GM21529 (cell line): ENCODE data around the gene NT5C1B.
A peak's percentile ranks its signal among the peaks of the same experiment; 100 is the strongest.
"Not testable (repeated sequence)": the region's sequence is repeated elsewhere in the genome, so short reads cannot be mapped to it uniquely, and the experiment has no call there.

Source experiments
- ATAC-seq: cut with Tn5 transposase; IDR thresholded peaks from one replicate; pipeline ENCODE4 v1.9.1; 2021; ENCODE audit not compliant: unreplicated experiment

The NT5C1B gene

GRCh38 chr2:18589354-18589753 is at the start of gene NT5C1B:
TSS of gene NT5C1B (minus strand) at chr2:18589569. CDS start at chr2:18589468, 101 bp downstream.
- ATAC-seq: no peak

GRCh38 chr2:18637196-18637595 is 47.8 kb upstream of the NT5C1B start:
- ATAC-seq: no peak

- ATAC-seq: not testable (repeated sequence)
These were observed 43.3 kb upstream of the NT5C1B start for GRCh38 chr2:18632699-18633098.

DNA sequence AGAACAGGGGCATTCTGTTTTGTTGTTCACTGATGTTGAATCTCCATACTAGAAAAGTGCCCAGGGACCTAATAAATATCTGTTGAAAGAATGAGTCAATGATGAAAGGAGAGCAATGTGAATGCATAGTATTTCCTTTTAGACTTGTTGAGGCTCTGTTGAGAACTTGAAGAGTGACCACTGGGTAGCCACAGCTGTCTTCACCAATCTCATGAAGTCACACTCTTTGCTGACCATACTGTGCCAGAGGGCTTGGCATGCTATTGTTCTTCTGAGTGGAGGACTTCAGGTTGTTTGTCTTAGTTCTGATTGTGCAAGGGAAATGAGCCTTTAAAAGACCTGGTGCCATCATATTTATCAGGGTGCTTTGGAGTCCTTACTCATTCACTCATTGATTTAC is 41.6 kb upstream of the NT5C1B start:
- ATAC-seq: no peak

DNA sequence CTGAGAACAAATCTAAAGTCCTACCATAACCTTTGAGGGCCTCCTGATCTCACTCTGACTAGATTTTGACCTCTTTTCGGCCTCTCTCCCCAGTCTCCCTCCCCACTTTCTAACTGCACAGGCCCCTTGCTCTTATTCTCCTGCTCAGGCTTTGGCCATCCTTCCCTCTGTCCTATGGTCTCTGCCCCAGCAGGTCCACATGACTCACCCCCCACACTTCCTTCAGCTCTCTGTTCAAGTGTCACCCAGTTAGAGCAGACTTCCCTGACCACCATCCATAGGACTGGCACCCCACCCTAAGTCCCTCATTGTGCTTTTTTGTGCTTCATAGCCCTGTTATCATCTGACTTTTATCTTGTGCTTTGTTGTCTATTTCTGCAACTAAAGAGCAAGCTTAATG is 41.2 kb upstream of the NT5C1B start:
- ATAC-seq: no peak

DNA sequence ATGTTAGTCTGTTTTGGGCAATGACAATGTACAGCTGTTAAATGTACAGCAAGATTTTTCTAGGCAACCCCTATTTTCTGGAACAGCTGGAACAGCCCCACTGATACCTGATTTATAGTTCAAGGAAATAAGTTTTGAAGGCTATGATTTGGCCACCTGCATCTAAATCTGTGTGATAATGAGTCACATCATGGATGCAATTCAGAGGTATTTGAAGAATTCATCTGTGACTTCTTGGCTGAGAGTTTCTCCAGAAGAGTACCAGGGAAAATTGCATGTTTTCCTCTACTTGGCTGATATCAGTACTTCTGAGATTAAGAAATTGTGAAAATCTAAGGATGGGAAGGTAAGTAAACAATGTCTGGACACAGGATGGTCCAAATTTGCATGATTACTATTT is 40.7 kb upstream of the NT5C1B start:
- ATAC-seq: no peak

- ATAC-seq: no peak
These were observed 37.7 kb upstream of the NT5C1B start for GRCh38 chr2:18626958-18627650.

DNA sequence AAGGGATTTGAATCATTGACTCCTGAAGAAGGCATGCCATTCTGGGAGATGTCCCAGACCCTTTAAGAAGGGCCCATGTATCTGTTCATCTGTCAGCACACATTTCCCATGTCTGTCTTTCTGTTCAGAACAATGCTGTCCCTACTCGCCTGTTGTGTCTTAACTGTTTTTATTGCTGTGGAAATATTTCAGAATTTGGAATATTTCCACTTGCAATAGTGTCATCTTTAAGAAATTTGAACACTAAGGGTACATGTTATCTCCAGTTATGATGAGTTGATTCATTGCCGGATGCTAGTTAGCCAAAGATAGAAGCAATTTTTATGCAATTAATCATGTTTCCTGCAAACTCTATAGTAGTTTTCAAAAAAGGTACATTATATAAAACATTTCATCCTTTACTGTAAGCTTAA is 36.9 kb upstream of the NT5C1B start:
- no peak for ATAC-seq

GRCh38 chr2:18625563-18625962 is 36.2 kb upstream of the NT5C1B start:
- ATAC-seq: no peak

DNA sequence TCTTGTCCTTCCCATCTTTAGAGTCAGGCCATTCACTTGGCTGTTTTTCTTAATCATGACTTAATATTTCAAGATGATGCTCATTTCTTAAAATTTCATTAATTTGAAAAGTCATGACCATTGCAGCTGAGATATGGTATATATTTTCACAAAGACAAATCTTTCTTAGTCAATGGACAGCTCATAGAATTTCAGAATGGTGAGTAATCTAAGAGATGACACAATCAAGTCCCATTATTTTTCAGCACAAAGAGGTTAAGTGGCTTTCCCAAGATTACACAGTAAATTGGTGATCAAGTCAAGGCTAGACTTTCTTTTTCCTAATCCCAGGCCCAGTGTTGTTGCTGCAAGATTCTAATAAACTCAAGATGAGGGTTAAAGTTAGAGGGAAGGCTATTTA is 34.4 kb upstream of the NT5C1B start:
- no peak for ATAC-seq

- ATAC-seq: no peak
These were observed 31.7 kb upstream of the NT5C1B start for GRCh38 chr2:18620867-18621632.

GRCh38 chr2:18619091-18619490 is 29.7 kb upstream of the NT5C1B start:
- ATAC-seq: no peak

DNA sequence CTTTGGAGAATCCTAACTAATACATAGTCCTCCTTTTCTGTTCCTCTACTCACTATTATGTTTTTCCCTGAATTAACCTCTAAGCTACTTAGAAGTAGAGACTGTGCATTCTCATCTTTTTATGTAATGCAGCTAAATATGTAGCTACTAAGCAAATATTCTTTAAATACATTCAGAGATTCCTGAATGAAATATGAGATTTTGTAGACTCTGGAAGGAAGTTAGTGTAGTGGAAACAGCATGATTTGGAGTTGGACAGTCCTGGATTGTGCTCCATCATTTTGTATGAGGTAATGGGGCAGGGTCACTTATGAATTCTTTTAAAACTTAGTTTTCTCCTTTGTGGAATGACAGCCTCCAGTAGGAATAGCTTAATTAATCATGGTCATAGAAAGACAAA is 24.7 kb upstream of the NT5C1B start:
- ATAC-seq: no peak

- ATAC-seq: no peak
These were observed 22.8 kb upstream of the NT5C1B start for GRCh38 chr2:18612133-18612532.

- no peak for ATAC-seq
These were observed 22.2 kb upstream of the NT5C1B start for GRCh38 chr2:18611604-18612003.

DNA sequence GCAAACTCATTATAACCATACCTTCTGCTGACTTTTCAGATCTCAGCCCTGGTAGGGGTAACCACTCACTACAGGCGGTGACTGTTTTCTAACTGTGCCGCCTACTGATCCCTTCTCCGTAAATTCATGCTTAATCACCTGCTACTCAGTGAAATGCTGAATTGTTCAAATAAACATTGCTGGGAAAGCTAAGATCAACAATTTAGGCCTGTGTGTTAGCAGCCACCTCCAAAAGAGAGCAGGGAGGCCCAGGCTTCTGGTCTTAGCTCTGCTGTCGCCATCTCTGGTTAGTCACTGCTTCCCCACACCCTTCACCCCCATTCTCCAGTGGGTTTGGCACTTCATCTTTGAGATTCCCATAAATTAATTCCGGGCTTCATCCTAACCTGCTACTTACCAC is 21.8 kb upstream of the NT5C1B start:
- ATAC-seq: no peak

DNA sequence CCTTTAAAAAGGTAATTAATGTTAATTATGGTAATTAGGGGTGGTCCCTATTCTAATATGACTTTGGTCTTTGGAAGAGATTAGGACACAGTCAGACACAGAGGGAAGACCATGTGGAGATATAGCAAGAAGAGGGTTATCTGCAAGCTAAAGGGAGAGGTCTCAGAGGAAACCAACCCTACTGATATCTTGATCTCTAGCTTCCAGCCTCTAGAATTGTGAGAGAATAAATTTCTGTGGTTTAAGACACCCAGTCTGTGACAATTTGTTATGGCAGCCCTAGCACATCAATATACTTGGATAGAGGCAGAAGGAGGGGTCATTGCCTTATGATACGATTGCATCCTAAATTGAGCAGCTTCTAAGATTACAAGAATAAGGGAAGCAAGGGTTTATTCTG is 21.3 kb upstream of the NT5C1B start:
- ATAC-seq: no peak

DNA sequence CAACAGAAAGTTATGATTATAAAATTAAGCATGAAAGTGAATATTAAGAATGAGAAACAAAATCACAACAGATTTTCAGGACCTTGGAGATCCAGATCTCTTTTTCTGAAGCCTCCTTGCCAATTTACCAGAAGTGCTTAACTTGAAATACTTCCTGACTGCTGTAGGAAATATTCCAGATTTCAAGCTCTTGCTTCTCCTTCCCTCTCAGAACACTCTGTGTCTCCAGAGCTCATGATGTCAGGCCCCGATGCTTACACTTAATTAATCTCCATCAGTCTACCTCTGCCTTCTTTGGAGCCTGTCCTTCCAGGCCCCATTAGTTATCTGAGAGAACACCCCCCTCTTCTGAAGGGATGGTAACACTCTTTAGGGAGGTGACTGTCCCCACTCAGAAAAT is 20.7 kb upstream of the NT5C1B start:
- no peak for ATAC-seq

DNA sequence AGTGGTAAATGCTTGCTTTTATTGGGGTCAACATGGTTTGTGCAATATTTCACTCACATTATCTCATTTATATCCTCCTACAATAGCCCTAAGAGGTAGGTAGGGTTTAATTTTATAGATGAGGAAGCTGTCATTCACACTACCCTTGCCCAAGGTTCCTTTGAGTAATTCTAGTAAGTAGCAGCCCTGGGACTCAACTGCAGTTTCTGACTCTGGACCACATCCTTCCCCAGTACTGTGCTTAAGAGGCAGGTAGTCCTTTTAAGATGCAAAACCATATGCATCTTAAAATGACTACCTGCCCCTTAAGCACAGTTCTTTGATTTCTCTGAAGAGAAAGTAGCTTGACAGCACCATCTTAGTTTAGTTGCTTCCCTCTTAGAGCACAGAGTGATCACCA is 15.7 kb upstream of the NT5C1B start:
- peak; percentile 75 for ATAC-seq

DNA sequence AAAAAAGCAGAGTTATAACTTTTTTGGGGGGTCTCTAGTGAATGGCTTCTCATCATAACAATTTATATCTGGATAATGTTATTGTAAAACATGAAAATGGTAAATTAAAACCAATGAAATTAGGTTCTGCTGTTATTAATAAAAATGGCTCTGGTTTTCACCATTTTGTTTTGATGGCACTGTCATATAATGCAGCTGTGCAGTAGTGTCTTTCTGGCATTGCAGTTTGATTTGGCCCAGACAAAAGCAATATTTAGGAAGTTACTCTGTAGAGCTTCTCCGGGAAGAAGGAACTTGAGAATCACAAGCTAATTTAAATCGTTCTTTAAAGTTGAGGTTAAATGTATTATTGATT is 15.1 kb upstream of the NT5C1B start:
- ATAC-seq: no peak

DNA sequence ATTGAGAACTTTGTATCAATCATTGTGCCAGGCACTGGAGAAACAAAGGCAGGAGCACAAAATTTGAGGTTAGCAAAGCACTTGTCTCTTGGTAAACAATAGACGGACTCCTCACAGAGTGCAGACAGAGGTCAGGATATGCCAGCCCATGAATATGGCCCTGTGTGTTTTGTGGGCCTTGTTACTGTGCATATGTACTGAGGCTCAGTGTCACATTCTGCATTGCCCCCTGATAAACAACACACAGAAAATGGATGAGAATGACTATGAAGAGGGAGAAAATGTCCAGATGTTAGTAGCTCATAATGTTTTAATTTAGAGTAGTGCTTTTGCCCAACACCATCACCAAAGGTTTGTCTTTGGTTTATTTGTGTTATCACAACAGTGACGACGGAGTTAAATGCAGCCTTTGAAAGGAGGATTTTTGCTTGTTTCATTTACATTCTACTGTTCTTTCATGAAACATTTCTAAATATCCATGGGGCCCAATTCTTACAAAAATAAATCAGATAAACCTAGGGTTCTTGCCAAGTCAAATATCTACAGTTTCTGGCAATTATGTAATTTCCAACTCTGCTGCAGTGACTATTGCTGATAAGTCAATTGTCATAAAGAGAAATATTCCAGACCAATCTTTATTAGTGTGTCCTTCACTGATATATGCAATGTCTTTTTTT is 14.6 kb upstream of the NT5C1B start:
- no peak for ATAC-seq

- ATAC-seq: no peak
These were observed 12.9 kb upstream of the NT5C1B start for GRCh38 chr2:18602298-18602697.
